Measurements from ENCODE around the gene RREB1. TPM values are rescaled to one million over a fixed set of nuclear protein-coding genes. Genes with fewer than 3 reads are reported as not detected.

RREB1 gene
- total RNA-seq, 1 experiment from 2014 or later: 30.7 TPM

DNA sequence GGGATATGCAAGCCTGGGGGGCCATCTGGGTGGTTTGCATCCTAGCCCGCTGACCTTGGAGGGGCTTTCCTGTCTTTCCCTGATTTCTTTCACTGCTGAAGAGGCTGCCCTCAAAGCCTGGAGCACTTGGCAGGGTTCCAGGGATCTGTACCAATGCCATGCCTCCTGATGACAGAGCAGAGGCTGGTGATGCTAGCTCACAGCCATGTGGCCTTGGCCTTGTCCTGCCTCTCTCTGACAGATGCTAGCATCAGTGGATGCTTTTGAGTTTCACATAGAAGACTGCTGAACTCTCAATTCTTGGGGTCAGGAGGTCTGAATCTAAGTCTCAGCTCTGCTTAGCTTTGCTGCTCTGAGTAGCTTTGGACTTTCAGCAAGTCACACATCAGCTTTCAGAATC is 21.9 kb upstream of the RREB1 start:
- BruUV-seq (replicated peaks): no TSS peak
- H3K36me3 ChIP-seq (ENCODE audit: control insufficient read depth, insufficient read depth, low read length): no peaks in the 10 kb centered on the region
- CTCF ChIA-PET: no interaction called here
- DNase-seq (ENCODE audit: low read depth, low spot score) (no peak), ATAC-seq (no peak; the same call in 1 of the 2 replicates)
- no peak overlapping the region for H3K27ac ChIP-seq (ENCODE audit: low read length)
- H3K27me3 ChIP-seq (ENCODE audit: control insufficient read depth, insufficient read depth, low read length): no peaks in the 10 kb centered on the region
- intact Hi-C loops (cut with micrococcal nuclease; ENCODE audit: unreplicated experiment) (no loop called here), in situ Hi-C loops (cut with HindIII; ENCODE audit: low pct_unique_long_range_greater_than_20kb, low sequenced_read_pairs) (no loop called here)
- no peaks in the 10 kb centered on the region for H3K9me3 ChIP-seq (ENCODE audit: control insufficient read depth, insufficient read depth, low read depth, low read length)
- H3K4me1 ChIP-seq (ENCODE audit: control insufficient read depth, insufficient read depth, low read length): no peaks in the 10 kb centered on the region; the same call in 1 of the 2 replicates
- H3K4me3 ChIP-seq (ENCODE audit: low read depth in 2 of 2, low read length in 2 of 2): no peak overlapping the region
- POLR2A ChIA-PET: interaction anchor here (0.6 kb wide), 1 partner anchor 10 kb away, joined by 3 read pairs; no protein-coding TSS in a partner anchor
- TF ChIP-seq POLR2AphosphoS5 (IDR thresholded peaks at IDR 0.05; ENCODE audit: low read depth, low read length) (no peak), SIN3A (IDR thresholded peaks at IDR 0.05; ENCODE audit: borderline replicate concordance, insufficient read depth, low read depth, low read length) (no peak), TCF7L2 (IDR thresholded peaks at IDR 0.05; ENCODE audit: low read depth, low read length) (no peak)
- TF ChIP-seq, protein P1, sequence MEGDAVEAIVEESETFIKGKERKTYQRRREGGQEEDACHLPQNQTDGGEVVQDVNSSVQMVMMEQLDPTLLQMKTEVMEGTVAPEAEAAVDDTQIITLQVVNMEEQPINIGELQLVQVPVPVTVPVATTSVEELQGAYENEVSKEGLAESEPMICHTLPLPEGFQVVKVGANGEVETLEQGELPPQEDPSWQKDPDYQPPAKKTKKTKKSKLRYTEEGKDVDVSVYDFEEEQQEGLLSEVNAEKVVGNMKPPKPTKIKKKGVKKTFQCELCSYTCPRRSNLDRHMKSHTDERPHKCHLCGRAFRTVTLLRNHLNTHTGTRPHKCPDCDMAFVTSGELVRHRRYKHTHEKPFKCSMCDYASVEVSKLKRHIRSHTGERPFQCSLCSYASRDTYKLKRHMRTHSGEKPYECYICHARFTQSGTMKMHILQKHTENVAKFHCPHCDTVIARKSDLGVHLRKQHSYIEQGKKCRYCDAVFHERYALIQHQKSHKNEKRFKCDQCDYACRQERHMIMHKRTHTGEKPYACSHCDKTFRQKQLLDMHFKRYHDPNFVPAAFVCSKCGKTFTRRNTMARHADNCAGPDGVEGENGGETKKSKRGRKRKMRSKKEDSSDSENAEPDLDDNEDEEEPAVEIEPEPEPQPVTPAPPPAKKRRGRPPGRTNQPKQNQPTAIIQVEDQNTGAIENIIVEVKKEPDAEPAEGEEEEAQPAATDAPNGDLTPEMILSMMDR (IDR thresholded peaks at IDR 0.05): no peak
- TF ChIP-seq, protein P2, sequence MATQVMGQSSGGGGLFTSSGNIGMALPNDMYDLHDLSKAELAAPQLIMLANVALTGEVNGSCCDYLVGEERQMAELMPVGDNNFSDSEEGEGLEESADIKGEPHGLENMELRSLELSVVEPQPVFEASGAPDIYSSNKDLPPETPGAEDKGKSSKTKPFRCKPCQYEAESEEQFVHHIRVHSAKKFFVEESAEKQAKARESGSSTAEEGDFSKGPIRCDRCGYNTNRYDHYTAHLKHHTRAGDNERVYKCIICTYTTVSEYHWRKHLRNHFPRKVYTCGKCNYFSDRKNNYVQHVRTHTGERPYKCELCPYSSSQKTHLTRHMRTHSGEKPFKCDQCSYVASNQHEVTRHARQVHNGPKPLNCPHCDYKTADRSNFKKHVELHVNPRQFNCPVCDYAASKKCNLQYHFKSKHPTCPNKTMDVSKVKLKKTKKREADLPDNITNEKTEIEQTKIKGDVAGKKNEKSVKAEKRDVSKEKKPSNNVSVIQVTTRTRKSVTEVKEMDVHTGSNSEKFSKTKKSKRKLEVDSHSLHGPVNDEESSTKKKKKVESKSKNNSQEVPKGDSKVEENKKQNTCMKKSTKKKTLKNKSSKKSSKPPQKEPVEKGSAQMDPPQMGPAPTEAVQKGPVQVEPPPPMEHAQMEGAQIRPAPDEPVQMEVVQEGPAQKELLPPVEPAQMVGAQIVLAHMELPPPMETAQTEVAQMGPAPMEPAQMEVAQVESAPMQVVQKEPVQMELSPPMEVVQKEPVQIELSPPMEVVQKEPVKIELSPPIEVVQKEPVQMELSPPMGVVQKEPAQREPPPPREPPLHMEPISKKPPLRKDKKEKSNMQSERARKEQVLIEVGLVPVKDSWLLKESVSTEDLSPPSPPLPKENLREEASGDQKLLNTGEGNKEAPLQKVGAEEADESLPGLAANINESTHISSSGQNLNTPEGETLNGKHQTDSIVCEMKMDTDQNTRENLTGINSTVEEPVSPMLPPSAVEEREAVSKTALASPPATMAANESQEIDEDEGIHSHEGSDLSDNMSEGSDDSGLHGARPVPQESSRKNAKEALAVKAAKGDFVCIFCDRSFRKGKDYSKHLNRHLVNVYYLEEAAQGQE (IDR thresholded peaks at IDR 0.05; ENCODE audit: insufficient read depth in 1 of 2, low read depth in 2 of 2, low read length in 1 of 2): no peak

DNA sequence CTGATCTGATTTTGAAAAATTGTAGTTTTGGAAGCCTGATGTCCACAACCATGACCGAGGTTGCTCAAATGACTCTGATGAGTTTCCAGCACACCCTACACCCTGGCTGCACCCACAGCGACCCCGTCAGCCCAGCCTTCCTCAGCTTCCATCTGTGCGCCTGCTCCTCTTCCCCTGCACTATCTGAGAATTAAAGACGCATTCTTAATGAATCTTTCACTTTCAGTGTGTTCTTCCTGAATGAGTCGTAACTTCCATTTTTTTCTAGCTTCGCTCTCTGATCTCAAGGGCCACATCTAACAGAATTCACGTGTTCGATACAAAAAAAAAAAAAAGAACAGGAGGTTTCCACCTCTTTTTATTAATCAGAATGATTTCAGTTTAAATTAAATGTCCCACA is 21.3 kb upstream of the RREB1 start:
- in situ Hi-C loops (cut with HindIII; ENCODE audit: low pct_unique_long_range_greater_than_20kb, low sequenced_read_pairs) (no loop called here), intact Hi-C loops (cut with micrococcal nuclease; ENCODE audit: unreplicated experiment) (no loop called here)
- TF ChIP-seq SIN3A (IDR thresholded peaks at IDR 0.05; ENCODE audit: borderline replicate concordance, insufficient read depth, low read depth, low read length) (no peak), POLR2AphosphoS5 (IDR thresholded peaks at IDR 0.05; ENCODE audit: low read depth, low read length) (no peak), TCF7L2 (IDR thresholded peaks at IDR 0.05; ENCODE audit: low read depth, low read length) (no peak)
- TF ChIP-seq, protein P2 (IDR thresholded peaks at IDR 0.05; ENCODE audit: insufficient read depth in 1 of 2, low read depth in 2 of 2, low read length in 1 of 2): no peak
- TF ChIP-seq, protein P1 (IDR thresholded peaks at IDR 0.05): no peak
- Histone ChIP-seq H3K4me3 (ENCODE audit: low read depth in 2 of 2, low read length in 2 of 2) (no peak overlapping the region), H3K27me3 (ENCODE audit: control insufficient read depth, insufficient read depth, low read length) (no peaks in the 10 kb centered on the region), H3K9me3 (ENCODE audit: control insufficient read depth, insufficient read depth, low read depth, low read length) (no peaks in the 10 kb centered on the region), H3K36me3 (ENCODE audit: control insufficient read depth, insufficient read depth, low read length) (no peaks in the 10 kb centered on the region), H3K27ac (ENCODE audit: low read length) (no peak overlapping the region), H3K4me1 (ENCODE audit: control insufficient read depth, insufficient read depth, low read length) (no peaks in the 10 kb centered on the region; the same call in 1 of the 2 replicates)
- BruUV-seq (replicated peaks): no TSS peak
- ChIA-PET CTCF (no interaction called here), POLR2A (interaction anchor here (0.6 kb wide), 1 partner anchor 9 kb away, joined by 3 read pairs; no protein-coding TSS in a partner anchor)
- DNase-seq (ENCODE audit: low read depth, low spot score) (no peak), ATAC-seq (no peak)
